HEK293 (cell line): Measurements from ENCODE around the gene MLLT3.

Source experiments
- CTCF ChIA-PET: fragments of 350-600 bp; formaldehyde crosslinking; extraction: SDS; loops from one replicate; lab custom pipeline; 2021; ENCODE audit warnings: antibody characterized with exemption; lab: Yijun Ruan, JAX
- POLR2A ChIA-PET: fragments of 300-600 bp; formaldehyde crosslinking; extraction: SDS; loops from one replicate; lab custom pipeline; 2020; ENCODE audit warnings: antibody characterized with exemption, inconsistent platforms; lab: Yijun Ruan, JAX
- H3K27ac ChIP-seq: fragments of 200-500 bp; sonication (Bioruptor generic); 2 replicates; pipeline ENCODE4 v1.5.1; 2014; ENCODE audit warnings: low read depth, low read length, control low read depth, inconsistent platforms; ENCODE audit errors: extremely low read depth
- H3K36me3 ChIP-seq, 2 experiments: fragments of 200-500 bp in 1 of 2; sonication (Bioruptor generic) in 1 of 2; 1 replicate in 1 of 2; 2 replicates in 1 of 2; pipeline ENCODE4 v1.5.1; 2014 to 2017; ENCODE audit warnings: inconsistent platforms in 2 of 2, low read length in 2 of 2; ENCODE audit not compliant: control insufficient read depth in 2 of 2, insufficient read depth in 1 of 2
- H3K4me1 ChIP-seq: fragments of 200-500 bp; sonication (Bioruptor generic); 2 replicates; pipeline ENCODE4 v1.5.1; 2014; ENCODE audit warnings: mild to moderate bottlenecking, low read length, inconsistent platforms; ENCODE audit not compliant: control insufficient read depth, insufficient read depth
- H3K4me3 ChIP-seq: 2 replicates; pipeline ENCODE4 v1.5.1; 2011; ENCODE audit warnings: low read depth, mild to moderate bottlenecking, control low read depth, low read length, moderate library complexity
- H3K9me3 ChIP-seq: fragments of 200-500 bp; sonication (Bioruptor generic); 2 replicates; pipeline ENCODE4 v1.5.1; 2014; ENCODE audit warnings: low read depth, low read length, inconsistent platforms; ENCODE audit not compliant: control insufficient read depth, insufficient read depth
- BCL11B ChIP-seq: fragments of 450-650 bp; formaldehyde crosslinking; IDR thresholded peaks from 2 replicates; pipeline ENCODE4 v1.5.1; 2016; ENCODE audit warnings: low read depth, missing biosample characterization, missing genetic modification characterization
- MEIS1 ChIP-seq: sonication (generic); formaldehyde crosslinking; IDR thresholded peaks from 2 replicates; pipeline ENCODE4 v1.8.1; 2022; ENCODE audit warnings: missing genetic modification reagents, mild to moderate bottlenecking, borderline replicate concordance
- YY2 ChIP-seq: fragments of 450-650 bp; formaldehyde crosslinking; IDR thresholded peaks from 2 replicates; pipeline ENCODE4 v1.5.1; 2016; ENCODE audit warnings: missing biosample characterization, missing genetic modification characterization
- ZBTB17 ChIP-seq: fragments of 450-650 bp; formaldehyde crosslinking; IDR thresholded peaks from 2 replicates; pipeline ENCODE4 v1.5.1; 2016; ENCODE audit warnings: missing biosample characterization, missing genetic modification characterization
- ZBTB8A ChIP-seq: fragments of 450-650 bp; formaldehyde crosslinking; IDR thresholded peaks from 2 replicates; pipeline ENCODE4 v1.5.1; 2016; ENCODE audit warnings: missing biosample characterization, missing genetic modification characterization
- ZNF221 ChIP-seq: fragments of 450-650 bp; formaldehyde crosslinking; IDR thresholded peaks from 2 replicates; pipeline ENCODE4 v1.5.1; 2017; ENCODE audit warnings: missing biosample characterization, missing genetic modification characterization, borderline replicate concordance
- ZNF223 ChIP-seq: fragments of 450-650 bp; formaldehyde crosslinking; IDR thresholded peaks from 2 replicates; pipeline ENCODE4 v1.5.1; 2016; ENCODE audit warnings: missing biosample characterization, missing genetic modification characterization
- ZNF404 ChIP-seq: fragments of 450-650 bp; formaldehyde crosslinking; IDR thresholded peaks from 2 replicates; pipeline ENCODE4 v1.5.1; 2017; ENCODE audit warnings: missing biosample characterization, missing genetic modification characterization
- ZNF514 ChIP-seq: fragments of 450-650 bp; formaldehyde crosslinking; IDR thresholded peaks from 2 replicates; pipeline ENCODE4 v1.5.1; 2016; ENCODE audit warnings: missing biosample characterization, missing genetic modification characterization
- ZNF555 ChIP-seq: fragments of 450-650 bp; formaldehyde crosslinking; conservative IDR thresholded peaks from 2 replicates; pipeline ENCODE4 v1.5.1; 2017; ENCODE audit warnings: missing biosample characterization, mild to moderate bottlenecking, missing genetic modification characterization, inconsistent platforms
- ZNF596 ChIP-seq: fragments of 450-650 bp; IDR thresholded peaks from 2 replicates; pipeline ENCODE4 v1.5.0; 2018; ENCODE audit warnings: missing biosample characterization, mild to moderate bottlenecking, missing genetic modification characterization, moderate library complexity
- ZNF654 ChIP-seq: fragments of 450-650 bp; formaldehyde crosslinking; IDR thresholded peaks from 2 replicates; pipeline ENCODE4 v1.5.1; 2016; ENCODE audit warnings: low read depth, missing biosample characterization, missing genetic modification characterization
- ZNF660 ChIP-seq: fragments of 450-650 bp; IDR thresholded peaks from 2 replicates; pipeline ENCODE4 v1.5.1; 2018; ENCODE audit warnings: missing biosample characterization, mild to moderate bottlenecking, missing genetic modification characterization
- ZNF777 ChIP-seq: fragments of 450-650 bp; formaldehyde crosslinking; IDR thresholded peaks from 2 replicates; pipeline ENCODE4 v1.5.1; 2017; ENCODE audit warnings: missing biosample characterization, missing genetic modification characterization, borderline replicate concordance
- TF ChIP-seq, protein P1 (sequence below): fragments of 450-650 bp; formaldehyde crosslinking; IDR thresholded peaks from 2 replicates; pipeline ENCODE4 v1.5.1; 2017; ENCODE audit warnings: missing biosample characterization, missing genetic modification characterization
- TF ChIP-seq, protein P2 (sequence below): fragments of 450-650 bp; formaldehyde crosslinking; IDR thresholded peaks from 2 replicates; pipeline ENCODE4 v1.5.1; 2016; ENCODE audit warnings: missing biosample characterization, missing genetic modification characterization, borderline replicate concordance
- TF ChIP-seq, protein P3 (sequence below): fragments of 450-650 bp; formaldehyde crosslinking; conservative IDR thresholded peaks from 2 replicates; pipeline ENCODE4 v1.5.1; 2016; ENCODE audit warnings: low read depth, missing biosample characterization, missing genetic modification characterization
- TF ChIP-seq, protein P4 (sequence below): fragments of 450-650 bp; formaldehyde crosslinking; IDR thresholded peaks from 2 replicates; pipeline ENCODE4 v1.5.1; 2016; ENCODE audit warnings: missing biosample characterization, missing genetic modification characterization
- TF ChIP-seq, protein P5 (sequence below): fragments of 450-650 bp; formaldehyde crosslinking; IDR thresholded peaks from 2 replicates; pipeline ENCODE4 v1.5.1; 2017; ENCODE audit warnings: missing biosample characterization, missing genetic modification characterization
- TF ChIP-seq, protein P6 (sequence below): fragments of 450-650 bp; formaldehyde crosslinking; IDR thresholded peaks from 2 replicates; pipeline ENCODE4 v1.5.1; 2016; ENCODE audit warnings: missing biosample characterization, missing genetic modification characterization

MLLT3 gene

DNA sequence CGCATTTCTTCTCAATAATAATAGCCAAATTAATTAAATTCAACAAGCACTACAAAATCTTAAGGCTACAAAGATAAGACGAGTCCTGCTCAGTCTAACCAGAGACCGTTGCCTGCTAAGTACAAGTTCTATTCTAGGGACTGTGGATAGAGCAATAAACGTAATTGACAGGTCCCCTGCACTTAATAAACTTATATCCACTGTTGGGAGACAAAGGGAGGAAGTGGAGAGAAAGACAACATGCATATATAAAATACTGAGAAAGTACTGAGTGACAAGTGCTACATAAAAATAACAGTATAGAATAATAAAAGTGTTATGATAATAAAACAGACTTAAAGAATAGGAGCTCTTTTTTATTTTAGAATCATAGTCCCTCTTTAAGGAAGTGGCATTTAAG is 158.1 kb downstream of the MLLT3 start:
- CTCF ChIA-PET: interaction anchor here (0.6 to 2.3 kb wide), 4 partner anchors 11 to 61 kb away, joined by 3 to 7 read pairs (median 4); no protein-coding TSS in a partner anchor

DNA sequence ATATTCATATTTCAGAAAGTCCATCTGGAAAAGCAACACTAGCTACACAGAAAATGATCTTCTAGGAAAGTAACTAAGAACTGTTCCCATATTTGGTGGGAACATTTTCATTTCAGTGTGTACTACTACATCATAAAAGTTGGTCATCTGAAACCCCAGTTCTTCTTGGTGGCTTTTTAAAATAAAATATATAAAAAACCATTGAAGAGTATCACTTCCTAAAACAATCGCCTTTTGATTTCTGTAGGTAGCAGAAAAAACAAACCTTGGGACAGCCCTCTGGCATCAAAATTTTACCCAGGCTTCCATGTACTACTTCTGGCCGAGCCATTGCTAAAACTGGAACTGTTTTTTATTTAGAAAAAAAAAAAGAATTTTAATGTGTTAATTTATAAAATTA is 158.5 kb downstream of the MLLT3 start:
- ChIA-PET POLR2A (no interaction called here), CTCF (interaction anchor here (0.7 to 1.2 kb wide), 2 partner anchors 11 to 59 kb away, joined by 3 to 5 read pairs; no protein-coding TSS in a partner anchor)
- H3K9me3 ChIP-seq: no peaks in the 10 kb centered on the region
- H3K4me3 ChIP-seq: no peak overlapping the region
- H3K27ac ChIP-seq: no peak overlapping the region
- peaks cover 21% of the 10 kb centered on the region for H3K4me1 ChIP-seq
- H3K36me3 ChIP-seq: no peaks in the 10 kb centered on the region
- no peak for TF ChIP-seq ZNF404
- TF ChIP-seq, protein P1, sequence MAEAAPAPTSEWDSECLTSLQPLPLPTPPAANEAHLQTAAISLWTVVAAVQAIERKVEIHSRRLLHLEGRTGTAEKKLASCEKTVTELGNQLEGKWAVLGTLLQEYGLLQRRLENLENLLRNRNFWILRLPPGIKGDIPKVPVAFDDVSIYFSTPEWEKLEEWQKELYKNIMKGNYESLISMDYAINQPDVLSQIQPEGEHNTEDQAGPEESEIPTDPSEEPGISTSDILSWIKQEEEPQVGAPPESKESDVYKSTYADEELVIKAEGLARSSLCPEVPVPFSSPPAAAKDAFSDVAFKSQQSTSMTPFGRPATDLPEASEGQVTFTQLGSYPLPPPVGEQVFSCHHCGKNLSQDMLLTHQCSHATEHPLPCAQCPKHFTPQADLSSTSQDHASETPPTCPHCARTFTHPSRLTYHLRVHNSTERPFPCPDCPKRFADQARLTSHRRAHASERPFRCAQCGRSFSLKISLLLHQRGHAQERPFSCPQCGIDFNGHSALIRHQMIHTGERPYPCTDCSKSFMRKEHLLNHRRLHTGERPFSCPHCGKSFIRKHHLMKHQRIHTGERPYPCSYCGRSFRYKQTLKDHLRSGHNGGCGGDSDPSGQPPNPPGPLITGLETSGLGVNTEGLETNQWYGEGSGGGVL (tag by site-specific recombination): no peak
- TF ChIP-seq, protein P2, sequence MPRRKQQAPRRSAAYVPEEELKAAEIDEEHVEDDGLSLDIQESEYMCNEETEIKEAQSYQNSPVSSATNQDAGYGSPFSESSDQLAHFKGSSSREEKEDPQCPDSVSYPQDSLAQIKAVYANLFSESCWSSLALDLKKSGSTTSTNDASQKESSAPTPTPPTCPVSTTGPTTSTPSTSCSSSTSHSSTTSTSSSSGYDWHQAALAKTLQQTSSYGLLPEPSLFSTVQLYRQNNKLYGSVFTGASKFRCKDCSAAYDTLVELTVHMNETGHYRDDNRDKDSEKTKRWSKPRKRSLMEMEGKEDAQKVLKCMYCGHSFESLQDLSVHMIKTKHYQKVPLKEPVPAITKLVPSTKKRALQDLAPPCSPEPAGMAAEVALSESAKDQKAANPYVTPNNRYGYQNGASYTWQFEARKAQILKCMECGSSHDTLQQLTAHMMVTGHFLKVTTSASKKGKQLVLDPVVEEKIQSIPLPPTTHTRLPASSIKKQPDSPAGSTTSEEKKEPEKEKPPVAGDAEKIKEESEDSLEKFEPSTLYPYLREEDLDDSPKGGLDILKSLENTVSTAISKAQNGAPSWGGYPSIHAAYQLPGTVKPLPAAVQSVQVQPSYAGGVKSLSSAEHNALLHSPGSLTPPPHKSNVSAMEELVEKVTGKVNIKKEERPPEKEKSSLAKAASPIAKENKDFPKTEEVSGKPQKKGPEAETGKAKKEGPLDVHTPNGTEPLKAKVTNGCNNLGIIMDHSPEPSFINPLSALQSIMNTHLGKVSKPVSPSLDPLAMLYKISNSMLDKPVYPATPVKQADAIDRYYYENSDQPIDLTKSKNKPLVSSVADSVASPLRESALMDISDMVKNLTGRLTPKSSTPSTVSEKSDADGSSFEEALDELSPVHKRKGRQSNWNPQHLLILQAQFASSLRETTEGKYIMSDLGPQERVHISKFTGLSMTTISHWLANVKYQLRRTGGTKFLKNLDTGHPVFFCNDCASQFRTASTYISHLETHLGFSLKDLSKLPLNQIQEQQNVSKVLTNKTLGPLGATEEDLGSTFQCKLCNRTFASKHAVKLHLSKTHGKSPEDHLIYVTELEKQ (tag by site-specific recombination): no peak
- TF ChIP-seq ZBTB8A (tag by site-specific recombination): no peak
- no peak for TF ChIP-seq ZBTB17 (tag by site-specific recombination)
- no peak for TF ChIP-seq ZNF223 (tag by site-specific recombination)
- no peak for TF ChIP-seq ZNF654 (tag by site-specific recombination)
- no peak for TF ChIP-seq ZNF777 (tag by site-specific recombination)
- TF ChIP-seq ZNF221: no peak
- no peak for TF ChIP-seq ZNF660 (tag by site-specific recombination)
- TF ChIP-seq, protein P3, sequence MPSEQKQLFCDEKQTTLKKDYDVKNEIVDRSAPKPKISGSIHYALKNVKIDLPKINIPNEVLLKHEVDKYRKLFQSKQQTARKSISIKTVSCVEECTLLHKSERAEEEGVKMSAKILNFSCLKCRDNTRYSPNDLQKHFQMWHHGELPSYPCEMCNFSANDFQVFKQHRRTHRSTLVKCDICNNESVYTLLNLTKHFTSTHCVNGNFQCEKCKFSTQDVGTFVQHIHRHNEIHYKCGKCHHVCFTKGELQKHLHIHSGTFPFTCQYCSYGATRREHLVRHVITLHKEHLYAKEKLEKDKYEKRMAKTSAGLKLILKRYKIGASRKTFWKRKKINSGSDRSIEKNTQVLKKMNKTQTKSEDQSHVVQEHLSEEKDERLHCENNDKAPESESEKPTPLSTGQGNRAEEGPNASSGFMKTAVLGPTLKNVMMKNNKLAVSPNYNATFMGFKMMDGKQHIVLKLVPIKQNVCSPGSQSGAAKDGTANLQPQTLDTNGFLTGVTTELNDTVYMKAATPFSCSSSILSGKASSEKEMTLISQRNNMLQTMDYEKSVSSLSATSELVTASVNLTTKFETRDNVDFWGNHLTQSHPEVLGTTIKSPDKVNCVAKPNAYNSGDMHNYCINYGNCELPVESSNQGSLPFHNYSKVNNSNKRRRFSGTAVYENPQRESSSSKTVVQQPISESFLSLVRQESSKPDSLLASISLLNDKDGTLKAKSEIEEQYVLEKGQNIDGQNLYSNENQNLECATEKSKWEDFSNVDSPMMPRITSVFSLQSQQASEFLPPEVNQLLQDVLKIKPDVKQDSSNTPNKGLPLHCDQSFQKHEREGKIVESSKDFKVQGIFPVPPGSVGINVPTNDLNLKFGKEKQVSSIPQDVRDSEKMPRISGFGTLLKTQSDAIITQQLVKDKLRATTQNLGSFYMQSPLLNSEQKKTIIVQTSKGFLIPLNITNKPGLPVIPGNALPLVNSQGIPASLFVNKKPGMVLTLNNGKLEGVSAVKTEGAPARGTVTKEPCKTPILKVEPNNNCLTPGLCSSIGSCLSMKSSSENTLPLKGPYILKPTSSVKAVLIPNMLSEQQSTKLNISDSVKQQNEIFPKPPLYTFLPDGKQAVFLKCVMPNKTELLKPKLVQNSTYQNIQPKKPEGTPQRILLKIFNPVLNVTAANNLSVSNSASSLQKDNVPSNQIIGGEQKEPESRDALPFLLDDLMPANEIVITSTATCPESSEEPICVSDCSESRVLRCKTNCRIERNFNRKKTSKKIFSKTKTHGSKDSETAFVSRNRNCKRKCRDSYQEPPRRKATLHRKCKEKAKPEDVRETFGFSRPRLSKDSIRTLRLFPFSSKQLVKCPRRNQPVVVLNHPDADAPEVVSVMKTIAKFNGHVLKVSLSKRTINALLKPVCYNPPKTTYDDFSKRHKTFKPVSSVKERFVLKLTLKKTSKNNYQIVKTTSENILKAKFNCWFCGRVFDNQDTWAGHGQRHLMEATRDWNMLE (tag by site-specific recombination): no peak
- TF ChIP-seq, protein P4, sequence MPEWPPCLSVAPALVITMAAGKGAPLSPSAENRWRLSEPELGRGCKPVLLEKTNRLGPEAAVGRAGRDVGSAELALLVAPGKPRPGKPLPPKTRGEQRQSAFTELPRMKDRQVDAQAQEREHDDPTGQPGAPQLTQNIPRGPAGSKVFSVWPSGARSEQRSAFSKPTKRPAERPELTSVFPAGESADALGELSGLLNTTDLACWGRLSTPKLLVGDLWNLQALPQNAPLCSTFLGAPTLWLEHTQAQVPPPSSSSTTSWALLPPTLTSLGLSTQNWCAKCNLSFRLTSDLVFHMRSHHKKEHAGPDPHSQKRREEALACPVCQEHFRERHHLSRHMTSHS (tag by site-specific recombination): no peak
- TF ChIP-seq, protein P5, sequence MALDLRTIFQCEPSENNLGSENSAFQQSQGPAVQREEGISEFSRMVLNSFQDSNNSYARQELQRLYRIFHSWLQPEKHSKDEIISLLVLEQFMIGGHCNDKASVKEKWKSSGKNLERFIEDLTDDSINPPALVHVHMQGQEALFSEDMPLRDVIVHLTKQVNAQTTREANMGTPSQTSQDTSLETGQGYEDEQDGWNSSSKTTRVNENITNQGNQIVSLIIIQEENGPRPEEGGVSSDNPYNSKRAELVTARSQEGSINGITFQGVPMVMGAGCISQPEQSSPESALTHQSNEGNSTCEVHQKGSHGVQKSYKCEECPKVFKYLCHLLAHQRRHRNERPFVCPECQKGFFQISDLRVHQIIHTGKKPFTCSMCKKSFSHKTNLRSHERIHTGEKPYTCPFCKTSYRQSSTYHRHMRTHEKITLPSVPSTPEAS: no peak
- TF ChIP-seq MEIS1 (CRISPR knock-in tag): no peak
- no peak for TF ChIP-seq BCL11B (tag by site-specific recombination)

More for the DNA sequence above, 158.1 kb downstream of the MLLT3 start:
- peaks cover 21% of the 10 kb centered on the region for H3K4me1 ChIP-seq
- H3K9me3 ChIP-seq: no peaks in the 10 kb centered on the region
- H3K27ac ChIP-seq: no peak overlapping the region
- TF ChIP-seq ZNF514 (tag by site-specific recombination) (no peak), ZBTB17 (tag by site-specific recombination) (no peak), YY2 (no peak), ZNF555 (tag by site-specific recombination) (no peak), ZBTB8A (tag by site-specific recombination) (no peak), ZNF596 (tag by site-specific recombination) (no peak)
- TF ChIP-seq, protein P6, sequence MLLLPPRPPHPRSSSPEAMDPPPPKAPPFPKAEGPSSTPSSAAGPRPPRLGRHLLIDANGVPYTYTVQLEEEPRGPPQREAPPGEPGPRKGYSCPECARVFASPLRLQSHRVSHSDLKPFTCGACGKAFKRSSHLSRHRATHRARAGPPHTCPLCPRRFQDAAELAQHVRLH (tag by site-specific recombination): no peak
- TF ChIP-seq, protein P1 (tag by site-specific recombination): no peak
- no peaks in the 10 kb centered on the region for H3K36me3 ChIP-seq
- H3K4me3 ChIP-seq: no peak overlapping the region
- POLR2A ChIA-PET: no interaction called here
